ENCODE results near the gene CEBPB. TPM values are rescaled to one million over a fixed set of nuclear protein-coding genes. Genes with fewer than 3 reads are reported as not detected.

Gene CEBPB
- total RNA-seq, 1 donor from 2014 or later: 33.8 TPM

DNA sequence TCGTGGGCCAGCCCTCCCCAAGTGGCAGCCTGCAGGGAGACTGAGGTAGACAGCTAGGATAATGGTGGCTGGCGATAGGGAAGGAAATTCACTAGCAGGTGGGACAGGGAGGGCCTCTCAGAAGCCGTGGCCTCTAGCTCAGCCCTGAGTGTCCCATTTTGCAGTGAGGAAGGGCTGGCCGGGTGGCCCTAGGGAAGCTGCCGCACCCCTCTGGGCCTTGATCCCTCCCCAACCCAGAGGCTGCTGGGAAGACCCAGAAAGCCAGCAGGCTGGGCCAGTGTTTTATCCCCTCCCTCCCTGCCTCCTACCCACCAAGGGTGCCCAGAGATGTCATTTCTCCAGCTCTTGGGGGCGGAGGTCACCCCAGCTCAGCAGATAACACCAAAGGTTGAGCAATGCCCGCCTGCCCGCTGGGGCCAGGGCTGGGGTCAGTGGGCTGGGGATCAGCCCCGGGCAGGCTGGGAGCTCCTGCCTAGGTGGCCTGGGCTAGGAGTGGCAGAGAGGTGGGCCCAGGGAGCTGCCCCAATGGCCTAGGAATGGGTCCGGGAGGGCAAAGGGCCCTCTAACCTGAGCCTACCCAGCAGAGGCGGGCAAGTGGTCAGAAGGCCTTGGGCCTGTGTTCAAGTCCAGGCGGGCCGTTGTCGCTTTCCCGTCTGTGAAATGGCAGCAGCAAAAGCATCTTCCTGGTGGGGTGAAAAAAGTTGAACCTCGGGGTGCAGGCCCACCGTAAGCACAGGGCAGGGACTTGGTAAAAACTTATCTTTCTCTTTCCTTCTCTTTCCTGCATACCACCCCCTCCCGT, 1.6 kb upstream of the CEBPB start:
- Histone ChIP-seq H3K4me1 (ENCODE audit: insufficient read depth, low read length) (peaks cover 22% of the 10 kb centered on the region), H3K4me2 (ENCODE audit: low read length) (no peak overlapping the region), H3K4me3 (ENCODE audit: insufficient read depth, low read depth, low read length) (no peak overlapping the region), H4K20me1 (ENCODE audit: insufficient read depth, low read length) (peaks cover 17% of the 10 kb centered on the region), H2AFZ (ENCODE audit: low read depth, low read length) (no peak overlapping the region), H3K27ac (ENCODE audit: low read depth, low read length) (no peak overlapping the region), H3K9me3 (ENCODE audit: insufficient read depth, low read depth, low read length) (no peaks in the 10 kb centered on the region), H3K36me3 (ENCODE audit: insufficient read depth, low read length) (no peaks in the 10 kb centered on the region), H3K27me3 (ENCODE audit: insufficient read depth, low read length) (no peaks in the 10 kb centered on the region), H3K79me2 (ENCODE audit: insufficient read depth, low read length) (peaks cover 26% of the 10 kb centered on the region), H3K9ac (ENCODE audit: low read length) (peak overlapping the region; percentile 96)
- Mint-ChIP-seq H3K9me3 (ENCODE audit: unreplicated experiment) (peaks cover 2% of the 10 kb centered on the region), H3K4me3 (ENCODE audit: unreplicated experiment) (peak overlapping the region; percentile 16), H3K27me3 (ENCODE audit: low read depth, unreplicated experiment) (peaks cover 10% of the 10 kb centered on the region), H3K36me3 (ENCODE audit: low read depth, unreplicated experiment) (peaks cover 7% of the 10 kb centered on the region), H3K27ac (ENCODE audit: unreplicated experiment) (no peak overlapping the region), H3K4me1 (ENCODE audit: low read depth, unreplicated experiment) (peaks cover 5% of the 10 kb centered on the region)
- no peak for DNase-seq (ENCODE audit: low read depth)
- no peak for FAIRE-seq
- TF ChIP-seq, protein P1, sequence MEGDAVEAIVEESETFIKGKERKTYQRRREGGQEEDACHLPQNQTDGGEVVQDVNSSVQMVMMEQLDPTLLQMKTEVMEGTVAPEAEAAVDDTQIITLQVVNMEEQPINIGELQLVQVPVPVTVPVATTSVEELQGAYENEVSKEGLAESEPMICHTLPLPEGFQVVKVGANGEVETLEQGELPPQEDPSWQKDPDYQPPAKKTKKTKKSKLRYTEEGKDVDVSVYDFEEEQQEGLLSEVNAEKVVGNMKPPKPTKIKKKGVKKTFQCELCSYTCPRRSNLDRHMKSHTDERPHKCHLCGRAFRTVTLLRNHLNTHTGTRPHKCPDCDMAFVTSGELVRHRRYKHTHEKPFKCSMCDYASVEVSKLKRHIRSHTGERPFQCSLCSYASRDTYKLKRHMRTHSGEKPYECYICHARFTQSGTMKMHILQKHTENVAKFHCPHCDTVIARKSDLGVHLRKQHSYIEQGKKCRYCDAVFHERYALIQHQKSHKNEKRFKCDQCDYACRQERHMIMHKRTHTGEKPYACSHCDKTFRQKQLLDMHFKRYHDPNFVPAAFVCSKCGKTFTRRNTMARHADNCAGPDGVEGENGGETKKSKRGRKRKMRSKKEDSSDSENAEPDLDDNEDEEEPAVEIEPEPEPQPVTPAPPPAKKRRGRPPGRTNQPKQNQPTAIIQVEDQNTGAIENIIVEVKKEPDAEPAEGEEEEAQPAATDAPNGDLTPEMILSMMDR (IDR thresholded peaks at IDR 0.05; ENCODE audit: insufficient read depth, low read depth, low read length): no peak
- TF ChIP-seq EZH2 (IDR thresholded peaks at IDR 0.05; ENCODE audit: insufficient read depth, low read length): no peak

DNA sequence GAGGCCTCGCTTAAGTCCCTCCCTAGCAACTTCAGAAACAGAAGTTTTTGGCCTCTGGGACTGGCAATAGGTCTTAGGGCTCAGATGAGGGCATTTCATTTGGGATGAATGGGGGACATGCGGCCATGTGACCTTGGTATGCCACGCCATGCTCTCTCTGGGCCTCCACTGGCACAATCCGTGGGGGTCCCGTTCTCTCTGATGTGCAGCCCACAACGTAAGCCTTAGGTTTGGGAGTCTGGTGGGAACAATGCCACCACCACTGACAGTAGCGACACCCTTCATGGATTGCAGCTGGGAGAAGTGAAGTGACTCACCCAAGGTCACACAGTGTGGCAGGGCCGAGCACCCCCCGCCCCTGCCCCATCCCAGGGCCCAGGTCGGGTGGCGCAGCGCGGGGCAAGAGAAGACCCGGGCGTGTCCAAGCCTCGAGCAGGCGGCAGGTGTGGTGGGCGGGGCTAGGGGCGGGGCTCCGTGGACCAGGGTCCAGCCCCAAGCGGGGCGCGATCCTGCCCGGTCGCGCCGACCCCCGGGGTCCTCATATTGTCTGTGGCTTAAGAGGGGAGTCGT, 864 bp upstream of the CEBPB start:
- Histone ChIP-seq H3K4me3 (ENCODE audit: insufficient read depth, low read depth, low read length) (no peak overlapping the region), H4K20me1 (ENCODE audit: insufficient read depth, low read length) (peaks cover 24% of the 10 kb centered on the region), H3K4me1 (ENCODE audit: insufficient read depth, low read length) (peaks cover 27% of the 10 kb centered on the region), H3K27me3 (ENCODE audit: insufficient read depth, low read length) (no peaks in the 10 kb centered on the region), H2AFZ (ENCODE audit: low read depth, low read length) (peak overlapping the region; percentile 70), H3K4me2 (ENCODE audit: low read length) (peak overlapping the region; percentile 96), H3K79me2 (ENCODE audit: insufficient read depth, low read length) (peaks cover 33% of the 10 kb centered on the region), H3K36me3 (ENCODE audit: insufficient read depth, low read length) (no peaks in the 10 kb centered on the region), H3K9ac (ENCODE audit: low read length) (peak overlapping the region; percentile 96), H3K27ac (ENCODE audit: low read depth, low read length) (no peak overlapping the region), H3K9me3 (ENCODE audit: insufficient read depth, low read depth, low read length) (no peaks in the 10 kb centered on the region)
- Mint-ChIP-seq H3K27me3 (ENCODE audit: low read depth, unreplicated experiment) (peaks cover 7% of the 10 kb centered on the region), H3K9me3 (ENCODE audit: unreplicated experiment) (peaks cover 2% of the 10 kb centered on the region), H3K4me3 (ENCODE audit: unreplicated experiment) (peak overlapping the region; percentile 71), H3K4me1 (ENCODE audit: low read depth, unreplicated experiment) (peaks cover 9% of the 10 kb centered on the region), H3K27ac (ENCODE audit: unreplicated experiment) (peak overlapping the region; percentile 12), H3K36me3 (ENCODE audit: low read depth, unreplicated experiment) (peaks cover 5% of the 10 kb centered on the region)
- DNase-seq (ENCODE audit: low read depth) (no peak), FAIRE-seq (no peak)
- TF ChIP-seq, protein P1 (IDR thresholded peaks at IDR 0.05; ENCODE audit: insufficient read depth, low read depth, low read length): no peak
- TF ChIP-seq EZH2 (IDR thresholded peaks at IDR 0.05; ENCODE audit: insufficient read depth, low read length): no peak

Measured in astrocyte (in vitro differentiated cells and primary cell).